ENCODE measurements around the gene MUC21.

DNA sequence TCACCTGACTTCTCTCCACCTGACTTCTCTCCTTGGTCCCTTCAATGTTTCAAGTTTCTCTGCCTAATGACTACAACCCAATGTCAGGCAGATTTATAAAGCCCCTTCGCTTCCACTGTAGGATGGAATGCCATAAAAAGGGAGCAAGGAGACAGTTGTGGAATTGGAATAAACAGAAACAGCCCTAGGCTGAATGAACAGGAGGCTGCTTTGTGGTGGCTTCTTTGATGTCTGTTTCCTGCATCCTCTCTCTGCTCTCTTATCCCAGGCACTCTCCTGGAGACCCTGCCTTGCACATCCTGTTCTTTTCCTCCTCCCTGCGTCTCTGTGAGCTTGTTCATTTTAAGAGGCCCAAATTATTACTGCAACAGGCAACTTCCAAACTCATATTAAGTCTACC is 25.8 kb upstream of the MUC21 start:
- TF ChIP-seq POLR2AphosphoS5 (IDR thresholded peaks at IDR 0.05; ENCODE audit: low read depth, low read length) (no peak), TCF7L2 (IDR thresholded peaks at IDR 0.05; ENCODE audit: low read depth, low read length) (no peak), SIN3A (IDR thresholded peaks at IDR 0.05; ENCODE audit: borderline replicate concordance, insufficient read depth, low read depth, low read length) (no peak)
- TF ChIP-seq, protein P1, sequence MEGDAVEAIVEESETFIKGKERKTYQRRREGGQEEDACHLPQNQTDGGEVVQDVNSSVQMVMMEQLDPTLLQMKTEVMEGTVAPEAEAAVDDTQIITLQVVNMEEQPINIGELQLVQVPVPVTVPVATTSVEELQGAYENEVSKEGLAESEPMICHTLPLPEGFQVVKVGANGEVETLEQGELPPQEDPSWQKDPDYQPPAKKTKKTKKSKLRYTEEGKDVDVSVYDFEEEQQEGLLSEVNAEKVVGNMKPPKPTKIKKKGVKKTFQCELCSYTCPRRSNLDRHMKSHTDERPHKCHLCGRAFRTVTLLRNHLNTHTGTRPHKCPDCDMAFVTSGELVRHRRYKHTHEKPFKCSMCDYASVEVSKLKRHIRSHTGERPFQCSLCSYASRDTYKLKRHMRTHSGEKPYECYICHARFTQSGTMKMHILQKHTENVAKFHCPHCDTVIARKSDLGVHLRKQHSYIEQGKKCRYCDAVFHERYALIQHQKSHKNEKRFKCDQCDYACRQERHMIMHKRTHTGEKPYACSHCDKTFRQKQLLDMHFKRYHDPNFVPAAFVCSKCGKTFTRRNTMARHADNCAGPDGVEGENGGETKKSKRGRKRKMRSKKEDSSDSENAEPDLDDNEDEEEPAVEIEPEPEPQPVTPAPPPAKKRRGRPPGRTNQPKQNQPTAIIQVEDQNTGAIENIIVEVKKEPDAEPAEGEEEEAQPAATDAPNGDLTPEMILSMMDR (IDR thresholded peaks at IDR 0.05), result no peak
- TF ChIP-seq, protein P2, sequence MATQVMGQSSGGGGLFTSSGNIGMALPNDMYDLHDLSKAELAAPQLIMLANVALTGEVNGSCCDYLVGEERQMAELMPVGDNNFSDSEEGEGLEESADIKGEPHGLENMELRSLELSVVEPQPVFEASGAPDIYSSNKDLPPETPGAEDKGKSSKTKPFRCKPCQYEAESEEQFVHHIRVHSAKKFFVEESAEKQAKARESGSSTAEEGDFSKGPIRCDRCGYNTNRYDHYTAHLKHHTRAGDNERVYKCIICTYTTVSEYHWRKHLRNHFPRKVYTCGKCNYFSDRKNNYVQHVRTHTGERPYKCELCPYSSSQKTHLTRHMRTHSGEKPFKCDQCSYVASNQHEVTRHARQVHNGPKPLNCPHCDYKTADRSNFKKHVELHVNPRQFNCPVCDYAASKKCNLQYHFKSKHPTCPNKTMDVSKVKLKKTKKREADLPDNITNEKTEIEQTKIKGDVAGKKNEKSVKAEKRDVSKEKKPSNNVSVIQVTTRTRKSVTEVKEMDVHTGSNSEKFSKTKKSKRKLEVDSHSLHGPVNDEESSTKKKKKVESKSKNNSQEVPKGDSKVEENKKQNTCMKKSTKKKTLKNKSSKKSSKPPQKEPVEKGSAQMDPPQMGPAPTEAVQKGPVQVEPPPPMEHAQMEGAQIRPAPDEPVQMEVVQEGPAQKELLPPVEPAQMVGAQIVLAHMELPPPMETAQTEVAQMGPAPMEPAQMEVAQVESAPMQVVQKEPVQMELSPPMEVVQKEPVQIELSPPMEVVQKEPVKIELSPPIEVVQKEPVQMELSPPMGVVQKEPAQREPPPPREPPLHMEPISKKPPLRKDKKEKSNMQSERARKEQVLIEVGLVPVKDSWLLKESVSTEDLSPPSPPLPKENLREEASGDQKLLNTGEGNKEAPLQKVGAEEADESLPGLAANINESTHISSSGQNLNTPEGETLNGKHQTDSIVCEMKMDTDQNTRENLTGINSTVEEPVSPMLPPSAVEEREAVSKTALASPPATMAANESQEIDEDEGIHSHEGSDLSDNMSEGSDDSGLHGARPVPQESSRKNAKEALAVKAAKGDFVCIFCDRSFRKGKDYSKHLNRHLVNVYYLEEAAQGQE (IDR thresholded peaks at IDR 0.05; ENCODE audit: insufficient read depth in 1 of 2, low read depth in 2 of 2, low read length in 1 of 2), result no peak

Measured in Panc1 (cell line).